ENCODE measurements around the gene CTRB1.

CTRB1 gene

DNA sequence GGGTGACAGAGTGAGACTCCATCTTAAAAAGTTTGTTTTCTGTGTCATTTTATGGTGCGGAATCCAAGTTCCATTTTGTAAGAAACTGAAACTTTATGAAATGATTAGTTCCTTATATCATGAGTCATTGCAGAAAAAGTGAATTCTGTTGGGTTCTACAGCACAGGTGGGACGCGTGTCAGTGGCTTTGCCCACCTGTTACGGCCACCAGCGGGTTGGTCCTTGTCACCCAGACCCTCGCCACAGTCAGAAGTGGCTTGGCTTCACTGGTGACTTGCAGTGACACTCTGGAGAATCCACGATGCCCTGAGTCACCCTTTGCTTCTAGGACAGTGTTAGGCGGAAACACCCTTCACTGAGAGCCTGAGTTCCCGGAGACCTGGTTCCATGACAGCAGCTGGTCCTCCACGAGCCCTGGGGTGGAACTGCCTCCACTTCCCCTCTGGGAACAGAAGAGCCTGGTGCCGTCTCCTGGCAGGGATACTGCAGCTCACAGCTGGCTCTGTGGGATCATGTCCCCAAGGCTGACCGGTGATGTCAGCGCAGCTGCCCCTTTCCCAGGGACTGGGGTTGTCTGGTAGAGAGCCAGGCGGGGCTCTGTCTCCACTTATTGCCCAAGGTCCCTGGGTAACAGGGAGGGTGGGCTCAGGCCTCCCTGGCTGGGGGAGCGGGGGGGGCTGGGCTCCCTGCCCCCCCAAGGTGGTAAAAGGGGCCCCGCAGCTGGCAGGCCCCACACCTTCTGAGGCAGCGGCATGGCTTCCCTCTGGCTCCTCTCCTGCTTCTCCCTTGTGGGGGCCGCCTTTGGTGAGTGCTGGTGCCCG lies at the start of gene CTRB1:
CTRB1 (plus strand) TSS at position 733 of the 821 bp plus-strand sequence; CDS start at position 753, 20 bp downstream.
- no peak for DNase-seq (ENCODE audit: low spot score)
- no peak for FAIRE-seq

DNA sequence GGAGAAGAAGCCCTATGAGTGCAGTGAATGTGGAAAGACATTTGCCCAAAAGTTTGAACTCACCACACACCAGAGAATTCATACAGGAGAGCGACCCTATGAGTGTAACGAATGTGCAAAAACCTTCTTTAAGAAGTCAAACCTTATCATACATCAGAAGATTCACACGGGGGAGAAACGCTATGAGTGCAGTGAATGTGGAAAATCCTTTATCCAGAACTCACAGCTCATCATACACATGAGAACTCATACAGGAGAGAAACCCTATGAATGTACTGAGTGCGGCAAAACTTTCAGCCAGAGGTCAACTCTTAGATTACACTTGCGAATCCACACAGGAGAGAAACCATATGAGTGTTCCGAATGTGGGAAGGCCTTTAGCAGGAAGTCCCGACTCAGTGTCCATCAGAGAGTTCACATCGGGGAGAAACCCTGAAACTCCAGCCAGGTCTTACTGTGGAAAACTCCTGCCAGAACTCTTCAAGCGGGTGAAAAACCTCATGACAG lies 48.8 kb upstream of the CTRB1 start:
- no peak for FAIRE-seq

DNA sequence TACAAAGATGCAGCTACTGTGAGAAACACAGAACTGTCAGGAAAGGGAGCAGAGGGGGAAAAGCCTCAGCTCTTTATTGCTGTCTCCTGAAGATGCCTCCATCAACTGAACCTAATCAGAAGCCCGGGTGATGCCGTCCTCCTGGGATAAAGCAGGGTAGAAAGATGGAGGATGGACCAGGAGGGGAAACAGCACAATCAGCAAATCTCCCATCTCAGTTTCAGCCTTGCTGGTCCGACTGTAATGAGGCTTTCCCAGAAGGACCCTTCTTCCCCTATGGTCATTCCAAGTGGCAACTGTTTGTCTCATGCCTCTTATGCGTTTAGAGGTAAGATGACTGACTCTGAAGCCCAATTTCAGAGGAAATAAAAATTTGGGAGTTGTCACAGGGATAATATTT lies 46.2 kb upstream of the CTRB1 start:
- FAIRE-seq (no peak), DNase-seq (ENCODE audit: low spot score) (no peak)

More for the DNA sequence above, 48.8 kb upstream of the CTRB1 start:
- no peak for DNase-seq (ENCODE audit: low spot score)

DNA sequence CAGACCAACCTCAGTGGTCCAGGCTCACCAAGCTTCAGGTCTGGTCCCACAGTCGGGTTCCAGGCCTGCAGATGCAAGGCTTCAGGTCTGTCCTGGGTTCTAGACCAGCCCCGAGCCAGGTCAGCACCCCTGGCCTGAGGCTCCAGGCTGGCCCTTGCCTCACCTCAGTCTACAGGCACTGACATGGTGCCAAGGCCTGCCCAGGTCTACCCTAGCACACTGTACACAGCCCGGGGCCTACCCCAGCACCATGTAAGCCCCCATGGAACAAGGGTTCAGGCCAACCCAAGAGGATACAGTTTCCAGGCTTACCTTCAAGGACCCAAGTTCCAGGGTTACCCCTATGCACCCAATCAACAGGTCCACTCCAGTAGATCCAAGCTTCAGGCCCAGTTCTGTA lies 43.7 kb upstream of the CTRB1 start:
- DNase-seq (ENCODE audit: low spot score): no peak
- no peak for FAIRE-seq

DNA sequence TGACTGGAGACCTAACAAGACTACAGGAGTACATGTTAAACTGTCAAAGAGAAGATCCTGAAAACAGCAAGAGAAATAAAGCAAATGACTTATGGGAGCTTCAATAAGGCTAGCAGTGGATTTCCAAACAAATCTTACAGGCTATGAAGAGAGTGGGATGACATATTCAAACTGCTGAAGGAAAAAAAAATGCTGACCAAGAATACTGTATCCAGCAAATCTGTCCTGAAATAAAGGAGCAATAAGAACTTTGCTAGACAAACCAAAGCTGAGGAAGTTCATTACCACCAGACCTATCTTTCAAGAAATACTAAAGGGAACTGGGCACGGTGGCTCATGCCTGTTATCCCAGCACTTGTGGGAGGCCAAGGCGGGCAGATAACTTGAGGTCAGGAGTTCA lies 41.9 kb upstream of the CTRB1 start:
- FAIRE-seq (no peak), DNase-seq (ENCODE audit: low spot score) (no peak)

DNA sequence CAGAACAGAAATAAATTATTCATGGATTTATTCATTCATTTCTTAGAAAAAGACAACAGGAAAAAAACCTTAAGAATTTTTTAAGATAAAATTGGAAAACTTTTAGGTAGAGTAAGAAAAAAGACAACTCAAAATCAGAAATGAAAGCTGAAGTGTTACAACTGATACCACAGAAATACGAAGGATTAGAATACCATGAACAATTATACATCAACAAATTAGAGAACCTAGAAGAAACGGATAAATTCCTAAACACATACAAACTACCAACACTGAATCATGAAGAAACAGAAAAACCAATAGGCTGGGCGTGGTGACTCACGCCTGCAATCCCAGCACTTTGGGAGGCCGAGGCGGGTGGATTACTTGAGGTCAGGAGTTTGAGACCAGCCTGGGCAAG lies 39.6 kb upstream of the CTRB1 start:
- FAIRE-seq (no peak), DNase-seq (ENCODE audit: low spot score) (no peak)

DNA sequence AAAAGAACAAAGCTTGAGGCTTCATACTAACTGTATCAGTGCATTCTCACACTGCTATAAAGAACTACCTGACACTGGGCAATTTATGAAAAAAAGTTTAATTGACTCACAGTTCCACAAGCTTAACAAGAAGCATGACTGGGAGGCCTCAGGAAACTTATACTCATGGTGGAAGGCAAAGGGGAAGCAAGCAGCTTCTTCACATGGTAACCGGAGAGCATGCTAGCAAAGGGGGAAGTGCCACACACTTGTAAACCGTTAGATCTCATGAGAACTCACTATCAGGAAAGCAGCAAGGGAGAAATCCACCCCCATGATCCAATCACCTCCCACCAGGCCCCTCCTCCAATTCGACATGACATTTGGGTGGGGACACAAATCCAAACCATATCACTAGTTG lies 37.2 kb upstream of the CTRB1 start:
- FAIRE-seq (no peak), DNase-seq (ENCODE audit: low spot score) (no peak)

DNA sequence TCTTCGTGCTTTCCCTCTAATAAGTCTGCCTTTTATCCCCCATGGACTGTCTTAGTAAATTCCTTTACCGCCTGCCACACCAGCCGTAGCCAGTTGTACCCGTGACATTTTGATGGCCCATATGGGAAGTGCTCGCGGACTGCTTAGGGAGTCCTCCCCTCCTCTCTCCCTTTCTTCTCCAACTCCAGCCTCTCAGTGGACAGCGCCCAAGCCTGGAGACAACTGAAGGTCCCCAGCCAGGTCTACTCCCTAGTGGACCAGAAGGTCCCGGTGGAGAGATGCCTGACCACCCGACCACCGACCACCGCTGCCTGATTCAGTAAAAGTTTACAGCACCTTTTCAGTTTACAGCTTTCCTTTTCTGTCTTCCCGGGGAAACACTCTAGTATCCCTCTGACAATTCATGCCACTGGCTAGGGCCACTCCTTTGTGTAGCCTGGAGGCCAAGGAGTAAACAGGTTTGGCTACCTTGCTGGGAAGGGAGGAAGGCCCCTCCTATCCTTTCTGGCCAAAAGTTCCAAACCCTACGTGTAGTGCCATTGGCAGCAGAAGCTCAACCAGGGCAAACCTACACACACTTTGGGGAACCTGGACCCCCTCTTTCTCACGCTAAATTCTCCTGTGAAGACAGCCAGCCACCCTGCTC lies 29.8 kb upstream of the CTRB1 start:
- FAIRE-seq: no peak
- DNase-seq (ENCODE audit: low spot score): no peak

DNA sequence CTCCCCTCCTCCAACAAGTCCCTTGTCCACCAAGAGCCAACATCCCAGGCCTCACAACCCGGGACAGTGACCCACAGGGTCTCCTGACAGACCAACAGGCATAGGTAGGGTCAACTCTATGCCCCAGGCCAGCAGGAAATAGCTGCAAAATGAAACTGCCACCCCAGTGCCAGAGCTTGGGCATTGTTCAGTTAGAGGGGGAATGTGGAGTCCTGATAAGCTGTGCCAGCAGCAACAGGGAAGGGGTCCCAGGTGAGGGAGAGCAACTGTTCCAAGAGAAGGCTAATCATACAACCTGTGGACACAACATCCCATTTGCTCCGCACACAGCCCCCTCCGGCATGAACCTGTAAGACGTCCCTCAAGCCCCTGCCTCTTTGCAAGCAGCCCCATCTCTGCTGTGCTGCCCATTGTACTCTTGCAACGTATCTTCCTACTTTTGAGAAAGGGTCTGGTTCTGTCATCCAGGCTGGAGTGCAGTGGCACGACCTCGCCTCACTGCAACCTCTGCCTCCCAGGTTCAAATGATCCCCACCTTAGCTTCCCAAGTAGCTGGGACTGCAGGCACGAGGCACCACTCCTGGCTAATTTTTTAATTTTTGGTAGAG lies 29.0 kb upstream of the CTRB1 start:
- no peak for DNase-seq (ENCODE audit: low spot score)
- no peak for FAIRE-seq

DNA sequence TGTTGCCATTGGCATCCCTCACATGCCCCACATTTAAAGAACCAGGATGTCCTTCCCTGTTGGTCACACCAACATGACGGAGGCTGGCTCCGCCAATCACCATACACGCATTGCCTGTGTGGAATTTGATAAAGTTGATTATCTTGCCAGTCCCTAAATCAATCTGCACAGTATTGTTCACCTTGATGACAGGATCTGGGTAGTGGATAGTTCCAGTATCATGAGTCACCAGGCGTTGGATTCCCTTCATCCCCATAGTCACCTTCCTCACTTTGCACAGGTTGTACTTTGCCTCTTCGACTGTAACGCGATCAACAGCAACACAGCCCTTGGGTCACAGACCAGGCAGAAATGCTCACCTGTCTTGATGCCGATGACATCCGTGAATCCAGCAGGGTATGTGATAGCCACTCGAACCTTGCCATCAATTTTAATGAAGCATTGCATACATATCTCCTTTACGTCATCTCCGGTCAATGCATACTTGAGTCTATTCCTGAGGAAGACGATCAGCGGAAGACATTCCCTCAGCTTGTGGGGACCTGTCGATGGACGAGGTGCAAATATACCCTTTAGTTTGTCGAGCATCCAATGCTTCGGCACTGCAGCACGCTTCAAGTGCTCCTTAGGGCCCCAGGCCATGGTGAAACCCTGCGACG lies 26.1 kb upstream of the CTRB1 start:
- DNase-seq (ENCODE audit: low spot score): no peak

DNA sequence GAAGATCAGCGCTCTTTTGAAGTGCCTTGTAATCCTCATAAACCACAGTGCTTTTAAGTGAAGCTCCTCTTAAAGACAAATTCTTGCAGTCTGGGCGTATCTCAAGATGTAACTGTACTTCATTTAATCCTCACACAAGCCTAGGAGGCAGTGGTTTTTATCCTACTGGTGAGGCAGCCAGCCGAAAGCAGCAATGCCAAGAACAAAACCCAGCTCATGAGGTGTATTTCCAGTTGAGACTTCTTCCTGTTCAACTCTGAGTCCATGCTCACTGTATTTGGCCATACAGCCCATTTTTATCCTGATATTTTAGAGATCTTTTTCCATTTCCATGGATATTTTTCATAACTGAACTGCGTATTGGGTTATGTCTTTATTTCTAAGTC lies 25.5 kb upstream of the CTRB1 start:
- DNase-seq (ENCODE audit: low spot score) (no peak), FAIRE-seq (no peak)

More for the DNA sequence above, 26.1 kb upstream of the CTRB1 start:
- no peak for FAIRE-seq

DNA sequence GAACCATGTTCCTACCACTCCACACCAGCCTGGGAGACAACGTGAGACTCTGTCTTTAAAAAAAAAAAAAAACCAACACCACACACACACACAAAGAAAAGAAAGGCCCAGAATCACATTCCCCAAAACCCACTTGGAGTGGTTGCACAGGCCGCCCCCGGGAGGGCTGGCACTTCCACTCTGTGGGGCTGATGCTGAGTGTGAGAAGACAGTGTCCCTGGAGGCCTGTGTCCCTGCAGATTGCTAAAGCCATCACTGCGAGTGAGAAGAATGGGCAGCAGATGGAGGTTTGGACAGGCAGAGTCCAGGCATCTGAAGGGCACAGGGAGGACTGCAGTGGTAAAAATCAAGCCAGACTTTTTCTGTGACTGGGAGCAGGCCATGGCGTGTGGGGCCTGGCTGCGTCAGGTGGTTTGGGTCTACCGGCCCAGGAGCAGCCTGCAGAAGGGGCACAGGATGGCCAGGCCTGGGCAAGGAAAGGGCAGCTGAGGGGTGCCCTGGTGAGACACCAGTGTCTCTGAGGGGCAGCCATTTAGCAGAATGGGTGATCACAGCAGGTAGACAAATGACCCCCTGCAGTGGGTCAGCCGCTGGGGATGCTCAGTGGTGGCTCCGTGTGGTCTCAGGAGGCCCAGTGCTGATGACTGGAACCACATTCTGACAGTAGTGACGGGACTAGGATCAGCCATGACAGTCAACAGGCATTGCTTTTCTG lies 24.9 kb upstream of the CTRB1 start:
- DNase-seq (ENCODE audit: low spot score): no peak
- FAIRE-seq: no peak

DNA sequence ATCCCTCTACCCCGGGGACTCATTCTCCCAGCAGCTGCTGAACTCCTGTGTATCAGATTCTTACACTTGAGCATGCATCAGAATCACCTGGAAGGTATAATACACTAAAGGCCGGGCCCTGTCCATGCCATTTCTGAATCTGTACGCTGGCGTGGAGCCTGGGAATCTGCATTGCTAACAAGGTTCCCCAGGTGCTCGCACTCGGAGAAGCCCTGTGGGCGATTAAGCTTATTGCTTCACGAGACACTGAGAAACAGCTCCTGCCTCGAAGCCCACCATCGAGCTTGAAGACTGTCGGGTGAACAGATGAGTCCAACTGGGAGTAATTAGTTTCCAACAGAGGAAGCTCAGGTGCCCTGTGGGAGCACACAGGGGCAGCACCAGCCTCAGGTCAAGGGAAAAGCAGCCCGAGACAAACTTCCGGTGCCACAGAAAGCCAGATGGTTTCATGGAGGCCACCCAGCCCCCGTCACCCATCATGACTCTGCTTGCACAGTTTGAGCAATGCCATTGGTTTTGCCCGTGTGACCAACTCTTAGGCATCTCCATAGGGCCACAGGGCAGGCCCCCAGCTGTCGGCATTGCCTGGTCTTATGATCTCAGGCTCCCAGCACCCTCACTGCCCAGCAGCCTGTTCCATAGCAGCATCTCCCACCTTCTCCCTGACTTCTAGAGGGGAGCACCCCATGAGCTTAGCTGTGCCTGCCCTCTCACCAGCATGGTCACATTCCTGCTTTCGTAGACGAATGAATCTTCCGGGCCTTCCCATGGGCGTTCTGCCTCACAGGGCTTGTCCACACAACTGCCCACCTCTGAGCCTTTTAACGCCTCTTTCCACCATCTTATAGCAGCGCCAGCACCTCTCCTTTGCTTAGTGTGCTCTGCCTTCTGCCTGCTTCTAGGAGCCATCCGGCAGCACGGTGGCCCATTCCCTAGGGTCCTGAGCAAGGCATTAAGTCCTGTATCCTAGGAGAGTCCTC lies 22.7 kb upstream of the CTRB1 start:
- DNase-seq (ENCODE audit: low spot score) (no peak), FAIRE-seq (no peak)

DNA sequence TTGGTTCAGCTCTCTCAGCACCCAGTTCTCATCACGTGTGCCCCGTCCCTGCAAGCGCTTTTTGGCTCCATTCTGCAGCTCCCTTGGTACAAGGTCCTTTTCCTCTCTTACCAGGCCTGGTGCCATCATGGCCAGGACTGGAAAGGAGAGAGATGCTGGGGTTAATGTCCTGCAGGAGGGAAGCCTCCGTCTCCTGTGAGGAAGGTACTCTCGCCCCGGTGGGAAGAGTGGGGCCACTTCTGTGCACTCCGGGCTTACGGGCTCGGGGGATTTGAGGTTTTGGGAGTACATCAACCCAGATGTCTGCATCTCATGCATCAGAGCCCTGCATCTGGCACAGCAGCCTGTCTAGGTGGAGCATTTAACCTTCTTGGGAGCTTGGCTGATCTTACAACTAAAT lies 22.0 kb upstream of the CTRB1 start:
- FAIRE-seq (no peak), DNase-seq (ENCODE audit: low spot score) (no peak)

DNA sequence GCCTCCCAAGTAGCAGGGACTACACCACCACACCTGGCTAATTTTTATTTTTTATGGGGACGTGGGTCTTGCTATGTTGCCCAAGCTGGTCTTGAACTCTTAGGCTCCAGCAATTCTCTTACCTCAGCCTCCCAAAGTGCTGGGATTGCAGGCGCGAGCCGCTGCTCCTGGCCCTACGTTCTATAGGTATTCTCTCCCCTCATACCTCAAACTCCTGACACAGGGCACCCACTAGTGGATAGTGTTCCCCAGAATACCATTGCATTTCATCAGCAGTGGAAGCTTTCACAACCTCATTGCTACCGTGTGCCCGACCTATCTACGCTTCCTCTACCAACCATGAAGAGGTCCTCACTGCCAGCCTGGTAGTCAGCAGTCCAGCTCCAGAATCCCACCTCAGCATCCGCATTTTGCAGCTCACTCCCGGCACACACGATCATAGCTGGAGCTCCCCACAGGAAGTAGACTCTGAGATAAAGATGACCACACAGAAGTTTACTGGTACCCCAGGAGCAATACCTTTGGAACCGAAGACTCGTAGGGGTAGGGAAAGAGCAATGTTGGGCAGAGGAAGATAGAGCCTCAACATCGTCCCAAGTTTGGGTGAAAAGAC lies 21.2 kb upstream of the CTRB1 start:
- peak; percentile 2 for DNase-seq (ENCODE audit: low spot score)

DNA sequence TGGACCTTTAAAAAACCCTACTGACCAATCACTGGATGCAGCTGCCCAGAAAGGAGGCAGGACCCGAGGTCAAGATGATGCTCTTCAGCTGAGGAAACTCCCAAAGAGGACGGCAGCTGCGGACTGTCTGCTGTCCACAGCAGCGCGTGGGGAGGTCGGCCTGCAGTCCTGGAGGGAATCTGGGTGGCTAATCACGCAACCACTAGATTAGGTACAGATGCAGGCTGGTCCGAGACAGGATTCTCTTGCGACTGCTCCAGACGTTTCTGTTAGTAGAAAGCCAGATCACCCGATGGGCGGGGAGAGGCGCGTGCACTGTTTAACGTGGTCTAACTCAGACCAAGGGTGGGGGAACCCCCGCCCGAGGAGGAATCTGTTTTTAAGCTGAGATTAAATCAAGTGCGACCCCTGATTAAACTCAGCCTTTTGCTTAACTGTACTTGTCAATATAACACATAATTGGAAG lies 20.6 kb upstream of the CTRB1 start:
- peak; percentile 6 for DNase-seq (ENCODE audit: low spot score)
- FAIRE-seq: no peak

More for the DNA sequence above, 21.2 kb upstream of the CTRB1 start:
- FAIRE-seq: no peak

DNA sequence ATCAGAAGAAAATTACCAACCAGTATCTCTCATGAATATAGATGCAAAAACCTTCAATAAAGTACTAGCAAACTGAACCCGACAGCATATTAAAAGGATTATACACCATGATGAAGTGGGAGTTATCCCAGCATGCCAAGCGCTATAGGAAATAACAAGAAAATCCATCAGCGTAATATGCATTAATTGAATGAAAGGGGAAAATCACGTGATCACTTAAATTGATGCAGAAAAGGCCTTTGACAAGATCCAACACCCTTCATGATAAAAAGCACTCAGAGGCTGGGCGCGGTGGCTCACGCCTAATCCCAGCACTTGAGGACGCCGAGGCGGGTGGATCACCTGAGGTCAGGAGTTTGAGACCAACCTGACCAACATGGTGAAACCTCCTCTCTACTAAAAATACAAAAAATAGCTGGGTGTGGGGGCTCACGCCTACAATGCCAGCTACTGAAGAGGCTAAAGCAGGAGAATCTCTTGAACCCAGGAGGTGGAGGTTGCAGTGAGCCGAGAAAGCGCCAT lies 16.7 kb upstream of the CTRB1 start:
- FAIRE-seq (no peak), DNase-seq (ENCODE audit: low spot score) (no peak)

DNA sequence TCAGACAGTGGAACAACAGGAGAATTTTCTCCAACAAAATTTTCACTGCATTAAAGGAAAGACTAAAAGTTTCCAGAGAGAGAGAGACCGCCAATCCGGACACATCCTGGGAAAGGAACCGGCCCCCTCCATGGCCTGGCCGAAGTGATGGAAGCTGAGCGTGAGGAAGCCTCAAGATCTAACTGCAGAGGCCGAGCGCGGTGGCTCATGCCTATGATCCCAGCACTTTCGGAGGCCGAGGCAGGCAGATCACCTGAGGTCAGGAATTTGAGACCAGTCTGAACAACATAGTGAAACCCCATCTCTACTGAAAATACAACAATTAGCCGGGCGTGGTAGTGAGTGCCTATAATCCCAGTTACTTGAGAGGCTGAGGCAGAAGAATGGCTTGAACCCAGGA lies 15.7 kb upstream of the CTRB1 start:
- DNase-seq (ENCODE audit: low spot score): no peak
- no peak for FAIRE-seq
